Esophagus muscularis mucosa (tissue), 4 donors: ENCODE results near the gene VPS39. TPM values are rescaled to one million over a fixed set of nuclear protein-coding genes. Genes with fewer than 3 reads are reported as not detected.

ENCODE experiments used
- DNase-seq: peaks from one replicate; pipeline ENCODE4 v3.0.0-alpha.2; 2017; ENCODE audit errors: extremely low spot score
- H3K27ac ChIP-seq, 4 donors: fragments of 200-600 bp; sonication (generic); replicated peaks in 1 of 4; 1 replicate in 3 of 4; 2 replicates in 1 of 4; pipeline ENCODE4 v1.5.1; 2016 to 2019; ENCODE audit warnings: mild to moderate bottlenecking in 1 of 4
- H3K27me3 ChIP-seq, 4 donors: fragments of 200-600 bp; sonication (generic); one replicate each; pipeline versions ENCODE4 v1.5.1 to v1.6.0; 2016 to 2019
- H3K36me3 ChIP-seq, 4 donors: fragments of 200-600 bp; sonication (generic); one replicate each; pipeline ENCODE4 v1.5.1; 2016 to 2019
- H3K4me1 ChIP-seq, 4 donors: fragments of 200-600 bp; sonication (generic); one replicate each; pipeline ENCODE4 v1.5.1; 2016 to 2019
- H3K4me3 ChIP-seq, 4 donors: fragments of 200-600 bp; sonication (generic); 1 replicate in 2 of 4; 2 replicates in 2 of 4; pipeline ENCODE4 v1.5.1; 2016 to 2019; ENCODE audit warnings: mild to moderate bottlenecking in 4 of 4, moderate library complexity in 1 of 4
- H3K9me3 ChIP-seq, 4 donors: fragments of 200-600 bp; sonication (generic); 1 replicate in 3 of 4; 2 replicates in 1 of 4; pipeline ENCODE4 v1.5.1; 2016 to 2019
- CTCF ChIP-seq, 3 experiments: fragments of 200-600 bp in 2 of 3; fragments of 450-650 bp in 1 of 3; sonication (generic) in 2 of 3; IDR thresholded peaks; one replicate each; pipeline ENCODE4 v1.5.1; 2017 to 2019; ENCODE audit warnings: antibody characterized with exemption in 3 of 3, mild to moderate bottlenecking in 2 of 3, moderate library complexity in 1 of 3
- EP300 ChIP-seq: sonication (generic); formaldehyde crosslinking; IDR thresholded peaks from one replicate; pipeline ENCODE4 v1.6.1; 2017; ENCODE audit warnings: antibody characterized with exemption
- POLR2A ChIP-seq: fragments of 450-650 bp; IDR thresholded peaks from one replicate; pipeline ENCODE4 v1.6.1; 2017; ENCODE audit warnings: antibody characterized with exemption, moderate library complexity, mild to moderate bottlenecking, low read depth
- POLR2AphosphoS5 ChIP-seq, 2 donors: sonication (generic); formaldehyde crosslinking; IDR thresholded peaks; one replicate each; pipeline ENCODE4 v1.6.1; 2017; ENCODE audit warnings: antibody characterized with exemption in 2 of 2
- WGBS: methylation state at CpG from one replicate; pipeline ENCODE4 v1.1.5; 2018; 5-methylcytosine and 5-hydroxymethylcytosine counted together
- intact Hi-C: fragments of 100-400 bp; cut with DNase I; formaldehyde crosslinking; loops from one replicate; pipeline ENCODE4 v1.15.1; 2023
- total RNA-seq, 4 donors: library from RNA; depleted of rRNA; stranded (reverse); fragments of >200 nt; gene quantifications; one replicate each; pipeline versions ENCODE4 v1.1.0 to v1.2.1, GENCODE V29; 2016

Gene VPS39
- total RNA-seq, 4 donors from 2014 or later, result 50.8 to 83.5 (median 56.2) TPM

GRCh38 chr15:42133356-42133755, 74.7 kb downstream of the VPS39 start:
- DNase-seq, result peak; percentile 68
- 95% methylated on average over 4 of the region's 4 CpGs for WGBS
- Histone ChIP-seq H3K4me1 (no peaks in the 10 kb centered on the region), H3K4me3 (no peak overlapping the region), H3K27ac (no peak overlapping the region), H3K36me3 (no peaks in the 10 kb centered on the region), H3K27me3 (peaks cover 0 to 16% (median 0%) of the 10 kb centered on the region in 4 donors), H3K9me3 (no peaks in the 10 kb centered on the region)
- intact Hi-C loops, result no loop called here
- TF ChIP-seq POLR2A, result no peak
- no peak for TF ChIP-seq POLR2AphosphoS5 (IDR thresholded peaks at IDR 0.05)
- TF ChIP-seq CTCF (IDR thresholded peaks at IDR 0.05), result no peak
- no peak for TF ChIP-seq EP300

- WGBS, result 57% methylated on average over 6 of the region's 9 CpGs
- H3K4me3 ChIP-seq, result no peak overlapping the region
- peaks cover 0 to 26% (median 0%) of the 10 kb centered on the region in 4 donors for H3K27me3 ChIP-seq
- no peaks in the 10 kb centered on the region for H3K36me3 ChIP-seq
- intact Hi-C loops, result no loop called here
- no peaks in the 10 kb centered on the region for H3K4me1 ChIP-seq
- DNase-seq, result peak; percentile 80
- H3K9me3 ChIP-seq, result no peaks in the 10 kb centered on the region
- TF ChIP-seq EP300 (no peak), POLR2AphosphoS5 (IDR thresholded peaks at IDR 0.05) (no peak)
- no peak overlapping the region for H3K27ac ChIP-seq
These were observed 76.0 kb downstream of the VPS39 start for GRCh38 chr15:42131826-42132806.

GRCh38 chr15:42131006-42131405, 77.1 kb downstream of the VPS39 start:
- peak; percentile 91 for DNase-seq
- no peaks in the 10 kb centered on the region for H3K9me3 ChIP-seq
- TF ChIP-seq EP300 (no peak), POLR2A (no peak), CTCF (IDR thresholded peaks at IDR 0.05) (no peak), POLR2AphosphoS5 (IDR thresholded peaks at IDR 0.05) (no peak)
- H3K27me3 ChIP-seq, result peaks cover 0 to 29% (median 0%) of the 10 kb centered on the region in 4 donors
- intact Hi-C loops, result no loop called here
- H3K4me1 ChIP-seq, result no peaks in the 10 kb centered on the region
- H3K27ac ChIP-seq, result no peak overlapping the region
- no peak overlapping the region for H3K4me3 ChIP-seq
- no peaks in the 10 kb centered on the region for H3K36me3 ChIP-seq
- WGBS, result 100% methylated on average over 1 of the region's 1 CpG

- Histone ChIP-seq H3K27ac (no peak overlapping the region), H3K4me1 (no peaks in the 10 kb centered on the region), H3K36me3 (no peaks in the 10 kb centered on the region), H3K4me3 (no peak overlapping the region), H3K9me3 (no peaks in the 10 kb centered on the region), H3K27me3 (peaks cover 0 to 29% (median 0%) of the 10 kb centered on the region in 4 donors)
- WGBS, result 38% methylated on average over 4 of the region's 8 CpGs
- peak; percentile 87 for DNase-seq
- intact Hi-C loops, result no loop called here
- no peak for TF ChIP-seq POLR2AphosphoS5 (IDR thresholded peaks at IDR 0.05)
- TF ChIP-seq CTCF (IDR thresholded peaks at IDR 0.05), result no peak
- TF ChIP-seq POLR2A, result no peak
These were observed 77.7 kb downstream of the VPS39 start for GRCh38 chr15:42130246-42130986.

GRCh38 chr15:42129364-42129763, 78.7 kb downstream of the VPS39 start:
- Histone ChIP-seq H3K27me3 (peaks cover 0 to 29% (median 0%) of the 10 kb centered on the region in 4 donors), H3K27ac (no peak overlapping the region), H3K36me3 (no peaks in the 10 kb centered on the region), H3K9me3 (no peaks in the 10 kb centered on the region), H3K4me1 (no peaks in the 10 kb centered on the region), H3K4me3 (no peak overlapping the region)
- 71% methylated on average over 2 of the region's 2 CpGs for WGBS
- intact Hi-C loops, result no loop called here
- no peak for DNase-seq
- TF ChIP-seq CTCF (IDR thresholded peaks at IDR 0.05), result no peak
- TF ChIP-seq POLR2AphosphoS5 (IDR thresholded peaks at IDR 0.05), result no peak
- TF ChIP-seq EP300, result no peak
- TF ChIP-seq POLR2A, result no peak
